HUDEP-2 (cell line): ENCODE measurements around the gene PACS1.
A peak's percentile ranks its signal among the peaks of the same experiment; 100 is the strongest.

Experiments used
- DNase-seq, 76 experiments: peaks; one replicate each; lab custom pipeline; 2025; ENCODE audit not compliant: unreplicated experiment in 76 of 76; lab: John Stamatoyannopoulos, UW

The PACS1 gene

DNA sequence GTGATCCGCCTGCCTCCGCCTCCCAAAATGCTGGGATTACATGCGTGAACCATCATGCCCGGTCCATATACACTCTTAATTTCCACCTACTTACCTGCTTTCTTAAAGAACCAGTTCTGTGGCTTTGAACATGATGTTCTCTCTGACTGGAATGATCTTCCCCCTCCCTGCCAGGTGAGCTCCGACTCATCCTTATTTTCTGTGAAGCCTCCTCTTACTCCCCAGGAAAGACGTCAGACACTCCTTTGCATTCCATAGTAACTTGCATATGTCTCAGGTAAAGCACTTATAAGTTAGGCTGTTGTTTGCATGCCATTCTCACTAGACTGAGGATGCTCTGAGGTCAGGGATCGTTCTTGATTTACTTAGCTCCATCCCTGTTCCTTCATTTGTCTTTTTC, 106.6 kb downstream of the PACS1 start:
- no peak for DNase-seq

DNA sequence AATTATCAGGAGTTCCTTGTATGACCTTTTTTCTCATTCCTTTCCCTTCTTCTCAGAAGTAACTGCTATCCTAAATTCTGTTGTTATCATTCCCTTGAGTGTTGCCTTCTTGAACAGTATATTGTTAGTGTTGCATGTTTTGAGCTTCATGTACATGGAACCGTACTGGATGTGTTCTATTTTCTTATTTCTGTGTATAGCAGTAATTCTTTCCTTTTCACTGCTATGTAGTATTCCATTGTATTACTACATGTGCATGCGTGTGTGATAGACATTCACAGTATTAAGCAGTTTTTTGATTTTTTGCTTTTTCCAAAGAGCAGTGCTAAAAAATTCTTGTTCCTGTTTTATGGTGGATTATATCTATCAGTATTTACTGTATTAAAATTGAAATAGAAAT, 108.1 kb downstream of the PACS1 start:
- DNase-seq: no peak

DNA sequence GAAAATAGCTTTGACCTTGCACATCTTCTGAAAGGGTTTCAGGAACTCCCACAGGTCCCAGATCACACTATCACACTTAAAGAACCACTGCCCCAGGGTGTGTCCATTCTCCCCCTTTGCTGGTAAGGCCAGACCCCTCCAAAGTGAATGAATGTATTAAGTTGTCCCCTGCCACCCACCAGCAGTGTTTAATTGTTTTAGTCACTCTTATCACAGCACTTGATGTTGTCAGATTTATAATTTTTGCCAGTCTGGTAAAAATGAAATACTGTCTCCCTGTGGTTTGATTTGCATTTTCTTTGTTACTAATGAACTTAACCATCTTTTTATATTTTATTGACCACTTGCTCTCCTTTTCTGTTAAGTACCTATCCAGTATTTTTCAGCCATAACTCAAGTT, 108.8 kb downstream of the PACS1 start:
- no peak for DNase-seq

DNA sequence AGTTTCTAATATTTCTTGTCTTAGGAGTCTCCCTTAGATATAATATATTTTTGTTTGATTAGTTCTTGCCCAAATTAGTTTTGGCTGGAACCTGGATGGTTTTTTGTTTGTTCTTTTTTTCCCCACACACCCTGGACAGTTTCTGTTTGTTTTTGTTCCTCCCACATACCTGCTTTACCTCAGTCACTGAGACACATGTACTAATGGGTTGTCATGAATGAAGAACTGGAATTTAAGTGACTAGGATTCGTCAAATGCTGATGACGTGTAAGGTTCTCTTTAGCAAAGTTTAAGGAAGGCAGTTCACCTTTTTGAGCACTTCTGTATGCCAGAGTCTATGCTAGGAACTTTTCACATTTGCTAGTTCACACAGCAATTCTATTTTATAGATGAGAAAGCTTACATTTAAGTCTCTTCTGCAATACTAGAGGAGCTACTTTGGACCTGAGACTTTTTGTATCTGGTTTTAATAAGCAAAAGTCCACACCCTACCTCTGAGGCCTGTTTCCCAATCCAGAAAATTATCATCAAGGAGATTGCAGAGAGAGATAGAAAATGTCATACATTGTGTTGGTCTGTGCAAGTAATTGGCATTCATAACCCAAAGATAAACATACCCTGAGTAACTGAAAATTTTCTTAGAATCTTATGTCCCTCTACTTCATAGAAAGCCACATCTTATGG, 111.7 kb downstream of the PACS1 start:
- no peak for DNase-seq

DNA sequence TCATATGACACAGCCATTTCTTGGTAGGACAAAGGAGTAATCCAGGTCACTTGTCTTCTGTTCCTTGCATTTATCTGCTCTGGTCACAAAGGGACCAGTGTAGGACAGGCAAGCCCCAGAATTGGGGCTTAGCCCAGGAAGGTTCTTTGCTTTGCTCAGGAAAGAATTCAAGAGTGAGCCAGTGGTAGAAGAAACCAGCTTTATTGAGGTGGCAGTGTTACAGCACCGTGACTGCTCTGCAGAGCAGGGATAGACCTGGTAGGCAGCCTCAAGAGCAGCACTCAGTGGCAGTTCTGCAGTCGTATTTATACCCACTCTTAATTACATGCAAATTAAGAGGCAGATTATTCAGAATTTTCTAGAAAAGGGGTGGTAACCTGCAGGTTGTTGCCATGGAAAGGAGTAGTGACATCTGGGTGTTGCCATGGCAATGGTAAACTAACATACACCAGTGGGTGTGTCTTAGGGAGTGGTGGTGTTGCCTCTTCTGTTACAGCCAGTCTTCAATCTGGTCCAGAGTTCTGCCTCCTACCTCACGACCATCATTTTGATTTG, 113.5 kb downstream of the PACS1 start:
- DNase-seq: peak in 5 of 76 experiments; percentile 1 to 10 (median 5)

DNA sequence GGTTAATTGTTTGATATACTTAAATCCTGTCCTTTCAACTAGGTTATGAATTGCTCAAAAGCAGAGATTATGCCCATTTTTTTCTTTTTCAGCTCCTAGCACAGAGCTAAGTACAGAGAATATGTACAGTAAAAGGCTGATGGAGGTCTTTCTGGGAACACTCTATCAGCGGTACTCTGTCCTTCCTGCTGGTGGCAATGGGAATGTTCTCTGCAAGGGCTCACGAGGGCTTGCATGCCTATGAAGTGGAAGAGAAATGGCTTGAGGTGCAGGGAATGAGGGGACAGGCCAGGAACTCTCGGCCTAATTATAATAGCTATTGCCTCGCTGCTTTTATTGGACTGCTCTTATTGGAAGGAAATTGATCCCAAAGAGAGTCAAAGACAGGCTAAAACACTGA, 114.7 kb downstream of the PACS1 start:
- no peak for DNase-seq

DNA sequence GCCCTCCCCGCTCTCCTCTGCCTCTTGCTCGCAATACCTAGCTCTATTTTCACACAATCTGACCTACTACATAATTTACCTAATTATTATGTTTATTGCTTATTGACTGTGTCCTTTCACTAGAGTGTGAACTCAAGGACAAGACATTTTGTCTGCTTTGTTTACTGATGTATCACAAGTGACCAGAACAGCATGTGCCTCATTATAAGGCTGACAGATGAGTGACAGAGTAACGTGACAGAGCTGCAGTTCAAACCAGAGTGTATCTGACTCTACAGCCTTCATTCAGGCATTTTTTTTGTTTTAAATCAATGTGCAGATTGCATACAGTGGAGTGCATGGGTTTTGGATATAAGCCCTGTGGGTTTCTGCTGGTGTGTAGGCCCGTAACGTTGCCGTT, 116.4 kb downstream of the PACS1 start:
- DNase-seq: no peak

DNA sequence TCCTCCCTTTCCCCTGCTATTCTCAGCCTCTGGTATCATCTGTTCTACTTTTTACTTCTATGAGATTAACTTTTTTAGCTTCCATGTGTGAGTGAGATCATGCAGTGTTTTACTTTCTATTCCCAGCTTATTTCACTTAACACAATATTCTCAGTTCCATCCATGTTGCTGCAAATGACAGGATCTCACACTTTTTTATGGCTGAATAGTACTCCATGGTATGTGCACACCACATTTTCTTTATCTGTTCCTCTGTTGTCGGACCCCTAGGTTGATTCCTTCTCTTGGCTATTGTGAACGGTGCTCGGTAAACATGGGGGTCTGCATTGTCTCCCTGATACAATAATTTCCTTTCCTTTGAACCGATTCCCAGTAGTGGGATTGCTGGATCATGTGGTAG, 117.4 kb downstream of the PACS1 start:
- no peak for DNase-seq

DNA sequence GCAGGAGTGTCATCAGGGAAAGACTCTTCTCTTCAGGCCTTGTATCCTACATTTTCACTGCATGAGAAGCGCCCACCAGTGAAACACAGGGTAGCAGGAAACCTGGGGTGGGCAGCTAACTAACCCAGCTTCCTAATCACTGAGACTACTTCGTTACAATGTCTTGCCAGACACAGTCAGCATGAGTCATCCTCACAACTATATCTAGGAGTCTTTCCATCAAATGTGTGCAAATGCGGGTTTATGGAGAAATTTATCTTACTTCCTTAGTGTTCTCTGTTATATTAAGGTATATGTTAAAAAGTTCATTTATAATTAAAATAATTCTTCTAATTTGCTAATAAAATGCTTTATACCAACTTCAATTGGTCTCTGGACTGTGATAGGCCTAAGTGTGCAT, 118.5 kb downstream of the PACS1 start:
- DNase-seq: no peak

DNA sequence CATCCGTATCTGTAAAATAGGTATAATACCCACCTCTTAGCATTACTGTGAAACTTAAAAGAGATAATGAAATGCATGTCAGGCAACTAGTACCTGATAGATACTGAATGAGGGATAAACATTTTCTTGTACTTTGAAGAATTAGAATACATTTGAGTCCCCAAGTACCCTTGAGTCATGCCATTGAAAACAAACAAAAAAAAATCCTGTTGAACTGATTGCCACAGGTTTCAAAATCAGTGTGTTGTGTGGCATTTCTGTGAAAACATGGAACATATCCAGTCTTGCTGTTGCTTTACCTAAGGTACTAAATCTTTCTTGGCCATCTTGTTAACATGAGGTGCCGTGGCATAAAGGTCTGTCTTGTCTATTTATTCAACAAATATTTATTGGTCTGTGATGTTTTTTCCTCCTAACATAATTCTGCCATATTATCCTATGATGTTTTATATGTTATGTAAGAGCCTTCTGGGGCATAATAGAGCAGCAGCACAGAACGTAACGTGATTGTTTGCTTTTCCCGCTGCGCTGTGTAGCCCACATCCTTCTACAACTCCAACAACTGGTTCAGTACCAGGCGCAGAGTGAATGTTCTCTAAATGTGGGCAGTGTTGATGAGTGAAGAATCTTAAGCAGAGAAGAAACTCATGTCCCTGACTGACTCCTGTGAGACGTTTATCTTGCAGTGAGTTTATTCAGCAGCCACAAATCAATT, 119.1 kb downstream of the PACS1 start:
- DNase-seq: no peak

DNA sequence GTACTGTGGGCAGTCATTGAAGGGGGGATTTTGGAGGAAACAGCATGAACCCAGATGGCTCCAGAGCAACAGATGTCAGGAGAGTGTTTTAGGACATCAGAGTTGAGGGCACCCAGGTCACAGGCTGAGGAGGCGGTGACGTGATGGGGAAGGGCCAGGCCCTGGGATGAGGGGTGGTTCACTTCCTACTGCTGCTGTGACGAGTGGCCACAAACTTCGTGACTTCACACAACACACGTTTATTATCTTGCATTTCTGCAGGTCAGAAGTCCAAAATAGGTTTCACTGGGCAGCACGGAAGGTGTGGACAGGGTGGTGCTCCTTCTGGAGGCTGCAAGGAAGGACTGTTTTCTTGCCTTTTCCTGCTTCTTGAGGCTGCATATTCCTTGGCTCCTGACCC, 120.7 kb downstream of the PACS1 start:
- no peak for DNase-seq

DNA sequence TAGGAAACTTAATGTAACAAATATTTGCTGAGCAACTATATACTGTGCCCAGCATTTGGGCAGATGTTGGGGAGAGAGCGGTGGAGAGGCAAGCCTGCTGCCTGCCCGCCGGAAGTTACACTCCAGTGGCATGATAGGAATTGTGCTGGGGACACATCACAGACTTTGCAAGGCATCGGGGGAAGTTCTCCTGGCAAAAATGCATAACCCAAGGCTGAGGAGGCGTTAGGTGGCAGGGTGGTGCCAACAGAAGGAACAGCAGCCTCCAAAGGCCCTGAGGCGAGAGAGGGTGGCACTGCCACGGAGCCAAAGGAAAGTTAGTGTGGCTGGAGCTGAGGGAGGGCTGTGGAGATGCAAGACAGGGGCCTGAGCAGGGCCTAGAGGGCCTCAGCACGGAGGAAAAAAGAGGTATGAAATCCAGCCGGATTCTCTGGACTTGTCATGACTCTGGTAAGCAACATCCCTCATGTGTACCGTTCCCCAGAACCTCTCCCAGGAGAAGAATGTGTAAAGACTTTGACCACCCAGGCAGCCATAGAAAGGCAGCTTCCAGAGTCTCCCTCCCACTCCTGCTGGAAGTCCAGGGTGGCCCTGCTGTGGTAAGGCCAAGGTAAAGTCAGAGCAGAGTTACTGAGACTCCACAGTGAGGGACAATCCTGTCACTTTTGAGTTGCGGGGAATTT, 122.2 kb downstream of the PACS1 start:
- no peak for DNase-seq

DNA sequence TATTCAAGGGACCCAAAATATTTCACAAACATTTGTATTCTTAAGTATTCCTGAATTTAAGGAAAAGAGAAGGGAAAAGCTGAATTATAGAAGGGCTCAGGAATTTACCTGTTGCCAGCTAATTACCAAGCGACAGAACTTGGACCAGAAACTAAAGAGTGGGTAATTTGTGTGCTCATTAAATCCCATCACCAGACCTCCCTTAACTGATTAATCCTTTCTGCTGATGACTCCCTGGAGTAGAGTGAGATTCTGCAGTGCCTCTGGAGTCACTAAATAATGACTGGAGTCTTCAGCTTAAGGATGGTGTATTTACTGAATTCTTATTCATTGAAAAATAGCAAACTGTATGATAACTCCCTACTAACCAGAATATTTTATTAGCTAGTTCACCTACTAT, 124.3 kb downstream of the PACS1 start:
- no peak for DNase-seq

DNA sequence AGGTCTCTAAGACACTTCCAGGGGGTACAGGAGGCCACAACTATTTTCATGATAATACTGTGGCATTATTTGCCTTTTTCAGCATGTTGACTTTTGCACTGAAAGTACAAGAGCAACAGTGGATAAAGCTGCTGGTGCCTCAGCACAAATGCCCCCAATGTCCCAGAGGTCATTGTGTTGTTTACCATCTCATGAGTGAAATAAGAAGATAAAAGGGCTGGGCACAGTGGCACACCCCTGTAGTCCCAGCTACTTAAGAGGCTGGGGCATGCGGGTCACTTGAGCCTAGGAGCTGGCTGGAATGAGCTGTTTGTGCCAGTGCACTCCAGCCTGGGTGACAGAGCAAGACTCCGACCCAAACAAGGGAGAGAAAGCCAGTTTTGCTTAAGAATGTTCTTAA, 125.8 kb downstream of the PACS1 start:
- peak in 36 of 76 experiments; percentile 4 to 61 (median 19) for DNase-seq

DNA sequence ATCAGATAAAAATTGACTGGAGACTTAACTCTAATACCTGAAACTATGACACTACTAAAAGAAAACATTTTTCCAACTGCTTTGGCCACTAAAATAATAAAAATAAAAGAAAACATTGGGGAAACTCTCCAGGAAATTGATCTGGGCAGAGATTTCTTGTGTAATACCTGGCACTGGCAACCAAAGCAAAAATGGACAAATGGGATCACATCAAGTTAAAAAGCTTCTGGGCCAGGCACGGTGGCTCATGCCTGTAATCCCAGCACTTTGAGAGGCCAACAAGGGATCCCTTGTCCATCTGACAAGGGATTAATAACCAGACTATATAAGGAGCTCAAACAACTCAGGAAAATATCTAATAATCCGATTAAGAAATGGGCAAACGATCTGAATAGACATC, 133.8 kb downstream of the PACS1 start:
- no peak for DNase-seq

DNA sequence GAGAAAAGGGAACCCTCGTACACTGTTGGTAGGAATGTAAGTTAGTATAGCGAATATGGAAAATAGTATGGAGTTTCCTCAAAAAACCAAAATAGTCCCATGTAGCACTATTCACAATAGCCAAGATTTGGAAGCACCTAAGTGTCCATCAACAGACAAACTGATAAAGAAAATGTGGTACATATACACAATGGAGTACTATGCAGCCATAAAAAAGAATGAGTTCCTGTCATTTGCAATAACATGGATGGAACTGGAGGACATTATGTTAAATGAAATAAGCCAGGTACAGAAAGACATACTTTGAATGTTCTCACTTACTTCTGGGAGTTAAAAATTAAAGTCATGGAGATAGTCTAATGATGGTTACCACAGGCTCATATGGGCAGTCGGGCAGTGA, 134.3 kb downstream of the PACS1 start:
- no peak for DNase-seq

DNA sequence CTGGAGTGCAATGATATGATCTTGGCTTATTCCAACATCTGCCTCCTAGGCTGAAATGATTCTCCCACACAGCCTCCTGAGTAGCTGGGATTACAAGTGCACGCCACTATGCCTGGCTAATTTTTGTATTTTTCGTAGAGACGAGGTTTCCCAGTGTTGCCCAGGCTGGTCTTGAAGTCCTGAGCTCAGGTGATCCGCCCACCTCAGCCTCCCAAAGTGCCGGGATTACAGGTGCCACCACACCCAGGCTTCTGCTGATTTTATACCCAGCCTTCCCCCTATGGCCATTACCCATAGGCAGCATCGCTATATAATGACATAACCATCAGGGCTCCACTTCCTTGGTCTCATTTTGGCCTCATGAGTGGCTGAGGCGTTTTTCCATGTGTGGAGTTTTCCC, 137.7 kb downstream of the PACS1 start:
- no peak for DNase-seq

DNA sequence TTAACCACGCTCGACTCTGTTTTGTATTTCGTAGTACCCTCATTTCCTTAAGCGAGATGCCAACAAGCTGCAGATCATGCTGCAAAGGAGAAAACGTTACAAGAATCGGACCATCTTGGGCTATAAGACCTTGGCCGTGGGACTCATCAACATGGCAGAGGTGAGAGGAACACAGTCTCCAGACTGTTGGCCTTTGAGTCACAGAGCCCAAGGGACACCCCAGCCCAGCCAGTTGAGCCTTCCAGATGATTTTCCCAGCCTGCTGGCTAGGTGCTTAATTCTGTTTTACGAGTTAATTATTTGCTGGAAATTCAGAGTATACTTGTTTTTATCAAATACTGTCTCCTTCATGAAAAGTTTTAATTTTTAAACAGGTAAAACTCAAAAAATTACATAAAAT, 141.0 kb downstream of the PACS1 start:
- no peak for DNase-seq

DNA sequence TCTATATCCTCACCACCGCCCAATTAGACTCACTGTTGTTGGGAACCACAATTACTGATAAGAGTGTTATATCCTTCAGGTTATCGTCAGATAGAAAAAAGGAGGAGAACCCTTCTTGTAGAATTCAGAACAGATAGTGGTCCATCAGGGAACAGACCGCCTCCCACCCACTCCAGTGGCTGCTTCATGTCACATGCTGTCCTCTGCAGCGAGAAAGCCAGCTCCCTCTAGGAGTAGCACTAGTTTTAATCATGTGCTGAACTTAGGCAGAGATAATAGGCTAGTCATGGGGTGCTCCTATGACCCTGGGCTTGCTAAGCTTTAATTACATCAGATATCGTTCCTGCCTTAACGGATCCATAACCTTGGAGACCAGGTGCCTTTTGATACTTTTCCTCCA, 146.8 kb downstream of the PACS1 start:
- peak in 14 of 76 experiments; percentile 5 to 25 (median 16) for DNase-seq

DNA sequence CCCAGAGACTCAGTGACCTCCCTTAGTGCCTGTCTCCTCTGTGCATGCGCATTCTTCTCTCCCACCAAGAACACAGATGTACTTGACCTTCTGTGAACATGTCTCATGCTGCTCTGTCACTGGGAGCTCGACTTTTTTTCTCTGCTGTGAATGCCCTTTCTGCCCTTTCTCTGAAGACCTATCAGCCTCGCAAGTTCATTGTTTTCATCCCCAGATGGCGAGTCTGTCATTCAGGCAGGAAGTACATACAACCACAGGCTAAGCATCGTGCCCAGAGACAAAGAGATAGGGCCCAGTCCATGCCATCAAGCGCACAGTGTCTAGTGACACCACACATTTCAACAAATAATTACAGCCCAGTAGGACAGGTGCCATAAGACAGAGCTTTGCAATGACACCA, 148.0 kb downstream of the PACS1 start:
- DNase-seq: no peak

DNA sequence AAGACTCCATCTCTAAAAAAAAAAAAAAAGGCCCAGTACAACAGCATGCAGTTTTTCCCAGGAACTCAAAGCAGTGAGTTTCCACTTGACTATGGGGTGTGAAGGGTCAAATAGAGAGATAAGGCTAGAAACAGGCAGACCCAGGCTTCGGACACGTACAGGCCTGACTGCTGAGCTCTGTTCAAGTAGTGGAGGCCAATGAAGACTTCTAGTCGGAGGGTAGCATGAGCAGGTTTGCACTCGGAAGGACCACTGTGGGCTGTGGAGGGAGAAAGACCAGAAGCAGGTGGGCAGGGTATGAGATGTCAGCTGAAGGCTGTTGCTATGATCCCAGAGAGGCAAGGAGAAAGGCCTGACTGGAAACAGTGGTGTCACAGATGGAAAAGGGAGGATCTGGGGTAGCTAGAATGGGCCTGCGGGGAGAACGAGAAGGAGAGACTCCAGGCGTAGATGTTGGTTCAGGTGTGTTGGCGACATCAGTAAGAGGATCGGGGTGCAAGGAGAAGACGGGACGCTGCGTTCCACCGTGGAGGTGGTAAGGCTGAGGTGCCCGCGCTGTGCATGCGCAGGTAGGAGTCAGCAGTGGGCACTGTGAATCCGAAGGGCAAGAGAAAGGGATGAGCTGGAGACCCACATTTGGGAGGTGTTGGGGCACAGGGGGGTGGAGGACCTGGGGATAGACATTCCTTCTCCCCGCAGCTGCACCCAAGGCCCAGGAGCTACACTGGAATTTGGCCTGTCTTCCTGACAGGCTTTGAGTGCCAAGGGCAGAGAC, 149.0 kb downstream of the PACS1 start:
- no peak for DNase-seq
